Activated T-cell treated with anti-CD3 and anti-CD28 coated beads for 4 hours (primary cell): ENCODE results near the gene SLC43A2.

Source experiments
- DNase-seq: peaks from one replicate; pipeline ENCODE4 v3.0.0-alpha.2; 2020

The SLC43A2 gene

DNA sequence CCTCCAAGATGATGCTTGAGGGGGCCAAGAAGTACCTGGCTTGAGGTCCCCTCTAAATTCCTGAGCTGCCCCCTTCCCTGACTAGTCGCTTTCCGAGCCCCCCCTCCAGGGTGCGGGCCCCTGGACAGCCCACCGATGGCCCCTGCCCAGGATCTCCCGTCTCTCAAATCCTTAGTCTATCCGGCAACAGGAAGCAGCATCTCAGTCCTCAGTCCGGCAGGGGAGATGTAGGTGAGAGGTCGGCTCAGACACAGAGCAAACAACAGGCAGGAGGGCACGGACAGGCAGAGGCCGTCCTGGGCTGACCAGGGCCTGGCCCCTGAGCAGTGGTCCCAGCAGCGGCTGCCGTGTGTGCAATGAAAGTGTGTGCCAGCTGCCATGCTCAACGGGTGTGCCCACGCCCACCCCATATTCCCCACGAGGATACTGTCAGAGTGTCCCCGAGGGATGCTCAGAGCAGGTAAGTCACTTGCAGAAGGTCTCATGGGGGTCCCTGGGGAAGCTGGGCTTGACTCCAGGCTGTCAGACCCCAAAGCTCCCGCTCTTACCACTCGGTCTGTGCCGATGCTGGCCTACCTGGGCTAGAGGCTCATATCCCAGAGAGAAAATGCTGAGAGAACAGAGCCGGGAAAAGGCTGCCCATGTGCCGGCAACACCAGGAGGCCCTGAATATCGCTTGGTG lies 7.2 kb downstream of the SLC43A2 start:
- no peak for DNase-seq

GRCh38 chr17:1620486-1620885 lies 8.1 kb downstream of the SLC43A2 start:
- DNase-seq, result no peak

GRCh38 chr17:1617620-1618174 lies 10.9 kb downstream of the SLC43A2 start:
- DNase-seq, result no peak

GRCh38 chr17:1616101-1616500 lies 12.5 kb downstream of the SLC43A2 start:
- no peak for DNase-seq

DNA sequence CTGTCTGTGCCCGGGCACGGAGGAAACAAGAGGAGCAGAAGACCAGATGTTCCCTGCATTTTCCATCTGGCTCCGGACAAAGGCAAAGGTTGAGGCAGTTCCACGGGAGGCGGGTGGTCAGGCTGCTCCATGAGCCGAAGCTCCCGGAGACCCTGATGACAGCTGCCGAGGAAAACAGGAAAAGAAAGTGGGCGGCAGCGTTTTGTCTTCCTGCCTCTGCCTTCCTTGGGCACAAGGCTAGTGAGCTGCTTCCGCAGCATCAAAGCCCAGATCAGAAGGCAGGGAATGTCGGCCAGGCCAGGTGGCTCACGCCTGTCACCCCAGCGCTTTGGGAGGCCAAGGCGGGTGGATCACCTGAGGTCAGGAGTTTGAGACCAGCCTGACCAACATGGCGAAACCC lies 16.2 kb downstream of the SLC43A2 start:
- no peak for DNase-seq

DNA sequence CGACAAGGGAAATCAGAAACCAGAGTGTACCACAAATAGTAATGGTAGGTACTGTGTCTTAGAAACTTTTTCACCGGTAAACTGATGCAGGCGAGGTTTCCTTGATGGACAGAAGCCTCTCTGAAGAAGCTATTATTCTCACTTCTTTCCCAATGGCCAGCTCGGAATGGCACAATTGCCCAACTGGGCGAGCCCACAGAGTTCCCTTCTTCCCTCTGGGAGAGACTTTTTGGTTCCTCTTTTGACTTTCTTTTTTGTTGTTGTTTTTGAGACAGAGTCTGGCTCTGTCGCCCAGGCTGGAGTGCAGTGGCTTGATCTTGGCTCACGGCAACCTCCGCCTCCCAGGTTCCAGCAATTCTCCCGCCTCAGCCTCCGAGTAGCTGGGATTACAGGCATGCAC lies 16.9 kb downstream of the SLC43A2 start:
- no peak for DNase-seq

DNA sequence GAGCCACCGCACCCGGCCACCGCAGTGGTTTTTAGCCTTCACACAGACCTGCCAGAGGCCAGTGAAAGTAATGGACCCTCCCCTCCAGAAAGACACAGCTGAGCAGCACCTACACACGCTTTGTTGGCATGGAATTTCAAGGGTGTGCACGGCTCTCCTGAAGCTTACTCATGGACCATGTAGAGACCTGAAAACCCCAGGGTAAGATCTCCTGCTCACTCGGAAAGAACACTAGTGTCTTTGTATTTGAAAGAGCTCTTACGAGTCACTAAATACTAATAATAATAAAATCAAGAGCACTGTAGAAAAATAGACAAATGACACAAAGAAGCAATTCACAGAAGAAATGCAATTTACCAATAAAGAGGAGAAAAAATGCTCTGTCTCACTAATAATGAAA lies 20.0 kb downstream of the SLC43A2 start:
- DNase-seq, result no peak

DNA sequence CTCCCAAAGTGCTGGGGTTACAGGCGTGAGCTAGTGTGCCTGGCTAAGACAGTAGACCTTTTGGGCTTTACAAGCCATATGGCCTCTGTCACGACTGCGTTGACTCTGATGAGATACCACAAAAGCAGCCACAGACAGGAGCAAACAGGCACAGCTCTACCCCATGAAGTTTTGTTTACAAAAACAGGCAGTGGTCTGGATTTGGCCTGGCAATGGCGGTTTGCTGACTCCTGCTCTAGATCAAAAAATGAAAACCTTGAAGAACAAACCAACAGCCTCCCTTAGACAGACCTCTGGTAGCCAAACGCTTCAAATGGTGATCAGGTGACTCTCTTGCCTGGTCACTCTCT lies 20.7 kb downstream of the SLC43A2 start:
- DNase-seq, result no peak

- DNase-seq, result no peak
Measured at GRCh38 chr17:1606352-1606985, 22.2 kb downstream of the SLC43A2 start.

- DNase-seq, result no peak
Measured at GRCh38 chr17:1605681-1606351, 22.8 kb downstream of the SLC43A2 start.

DNA sequence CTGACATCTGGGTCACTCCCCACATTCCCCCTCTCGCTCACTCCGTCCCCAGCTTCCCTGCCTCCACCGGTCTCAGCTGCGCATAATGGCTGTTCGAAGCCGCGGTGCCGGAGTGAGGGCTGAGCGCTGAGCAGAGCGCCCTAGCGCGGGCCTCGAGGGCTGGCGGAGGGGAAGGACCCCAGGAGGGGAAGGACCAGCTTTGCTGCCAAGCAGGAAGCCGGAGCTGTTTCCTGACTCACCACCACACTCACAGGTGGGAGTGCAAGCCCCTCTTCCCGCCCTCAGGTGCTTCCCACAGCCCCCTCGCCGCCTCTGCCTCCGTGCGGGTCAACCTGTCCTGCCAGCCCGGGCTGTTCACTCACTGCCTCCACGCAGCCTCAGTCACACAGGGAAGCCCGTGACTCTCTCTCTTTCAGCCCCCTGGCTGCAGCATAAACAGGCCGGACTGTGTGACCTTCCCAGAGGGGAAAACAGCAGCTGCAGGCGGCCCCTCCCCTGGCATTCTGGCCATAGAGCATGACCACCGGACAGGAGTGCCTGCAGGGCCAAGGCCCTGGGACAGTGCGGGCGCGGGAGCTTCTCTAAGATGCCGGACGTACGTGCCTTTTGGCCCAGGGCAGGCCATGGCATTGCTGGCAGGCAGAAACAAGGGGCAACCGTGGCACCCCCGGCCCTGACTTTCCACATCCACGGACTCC lies 23.7 kb downstream of the SLC43A2 start:
- DNase-seq, result no peak

- DNase-seq, result no peak
Measured at GRCh38 chr17:1601571-1601970, 27.1 kb downstream of the SLC43A2 start.

DNA sequence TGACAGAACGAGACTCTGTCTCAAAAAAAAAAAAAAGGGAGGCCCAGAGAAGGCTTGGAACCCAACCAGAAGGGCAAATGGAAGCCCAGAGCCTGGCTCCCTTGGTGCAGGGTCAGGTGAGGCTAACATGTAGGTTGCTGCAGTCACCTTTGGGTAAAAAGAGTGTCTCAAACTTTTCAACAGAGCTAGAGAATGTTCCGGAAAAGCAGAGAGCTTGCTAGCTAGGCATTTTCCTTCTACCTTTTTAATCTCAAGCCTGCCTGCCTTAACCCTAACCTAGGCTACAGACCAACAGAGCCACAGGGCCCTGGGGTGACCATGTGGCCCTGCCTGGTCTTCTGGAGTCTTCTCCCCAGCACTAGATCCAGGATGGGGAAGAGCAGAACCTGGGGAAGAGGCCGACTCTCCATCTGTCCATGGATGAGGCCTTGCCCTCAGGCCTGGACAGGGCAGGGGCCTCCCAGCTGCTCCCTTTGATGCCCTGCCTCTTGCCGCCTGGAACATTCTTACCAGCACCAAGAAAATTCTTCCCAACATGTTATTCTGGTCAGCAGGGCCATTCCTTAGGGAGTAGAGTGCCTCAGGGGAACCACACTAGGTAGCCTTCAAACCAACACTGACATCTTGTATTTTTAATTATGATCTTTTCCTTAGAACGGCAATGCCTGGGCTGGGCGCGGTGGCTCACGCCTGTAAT lies 30.1 kb downstream of the SLC43A2 start:
- no peak for DNase-seq

DNA sequence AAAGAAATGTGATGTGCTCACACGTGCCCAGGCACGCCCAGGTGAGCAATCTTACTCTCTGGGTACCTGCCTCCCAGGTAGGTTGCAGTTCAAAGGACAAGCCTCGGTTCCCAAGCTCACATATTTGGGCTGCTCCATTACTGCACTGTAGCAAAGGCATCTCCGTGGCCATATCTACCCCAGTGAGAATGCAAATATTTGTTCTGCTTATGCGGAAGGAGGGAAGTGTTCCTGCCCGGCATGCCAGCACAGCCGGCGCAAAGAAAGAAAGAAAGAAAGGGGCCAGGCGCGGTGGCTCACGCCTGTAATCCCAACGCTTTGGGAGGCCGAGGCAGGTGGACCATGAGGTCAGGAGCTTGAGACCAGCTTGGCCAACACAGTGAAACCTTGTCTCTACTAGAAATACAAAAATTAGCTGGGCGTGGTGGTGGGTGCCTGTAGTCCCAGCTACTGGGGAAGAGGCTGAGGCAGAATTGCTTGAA lies 30.7 kb downstream of the SLC43A2 start:
- DNase-seq, result no peak

DNA sequence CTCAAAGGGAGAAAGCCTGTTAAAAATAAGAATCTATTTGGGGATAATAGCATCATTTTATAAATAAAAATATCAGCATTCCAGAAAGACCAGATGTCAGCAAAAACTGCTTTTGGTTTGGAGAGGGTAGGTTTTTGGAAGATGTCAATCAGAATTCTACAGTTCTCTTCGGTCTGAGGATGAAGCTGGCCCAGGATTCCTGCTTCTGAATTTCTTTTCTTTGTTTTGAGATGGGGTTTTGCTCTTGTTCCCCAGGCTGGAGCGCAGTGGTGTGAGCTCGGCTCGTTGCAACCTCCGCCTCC lies 35.1 kb downstream of the SLC43A2 start:
- DNase-seq, result no peak

- DNase-seq, result no peak
Measured at GRCh38 chr17:1592751-1593629, 35.6 kb downstream of the SLC43A2 start.

GRCh38 chr17:1591474-1592090 lies 37.1 kb downstream of the SLC43A2 start:
- no peak for DNase-seq

DNA sequence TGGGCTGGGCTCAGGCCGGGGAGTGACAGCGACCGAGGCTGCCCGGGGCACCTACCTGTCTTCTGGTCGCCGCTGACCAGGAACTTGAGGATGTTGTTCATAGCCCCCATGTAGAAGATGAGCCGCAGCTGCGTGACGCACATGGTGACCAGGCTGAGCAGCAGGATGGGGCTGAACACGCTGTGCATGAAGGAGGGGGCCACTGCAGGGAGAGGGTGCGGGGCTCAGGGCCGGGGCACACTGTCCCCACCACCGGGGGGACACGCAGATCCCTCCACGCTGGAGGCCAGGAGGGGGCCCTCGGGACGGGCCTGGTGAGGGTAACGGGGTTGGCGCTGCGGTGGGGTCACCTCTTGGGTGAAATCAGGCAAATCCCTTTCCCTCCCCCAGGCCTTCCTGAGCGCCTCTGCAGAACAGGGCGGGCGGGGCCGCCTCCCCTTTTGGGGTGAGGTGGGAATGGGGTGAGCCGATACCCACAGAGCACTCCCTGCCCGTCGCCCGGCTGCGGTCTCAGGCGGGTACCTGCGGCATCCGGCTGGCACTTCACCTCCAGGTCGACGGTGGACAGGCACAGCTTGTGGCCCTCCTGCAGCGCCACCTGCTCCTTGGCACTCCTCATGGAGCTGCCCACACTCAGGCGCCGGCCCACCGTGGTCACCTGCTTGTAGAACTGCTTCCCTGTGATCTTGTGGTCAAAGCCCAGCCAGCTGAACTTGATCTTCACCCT lies 37.7 kb downstream of the SLC43A2 start:
- DNase-seq, result no peak

DNA sequence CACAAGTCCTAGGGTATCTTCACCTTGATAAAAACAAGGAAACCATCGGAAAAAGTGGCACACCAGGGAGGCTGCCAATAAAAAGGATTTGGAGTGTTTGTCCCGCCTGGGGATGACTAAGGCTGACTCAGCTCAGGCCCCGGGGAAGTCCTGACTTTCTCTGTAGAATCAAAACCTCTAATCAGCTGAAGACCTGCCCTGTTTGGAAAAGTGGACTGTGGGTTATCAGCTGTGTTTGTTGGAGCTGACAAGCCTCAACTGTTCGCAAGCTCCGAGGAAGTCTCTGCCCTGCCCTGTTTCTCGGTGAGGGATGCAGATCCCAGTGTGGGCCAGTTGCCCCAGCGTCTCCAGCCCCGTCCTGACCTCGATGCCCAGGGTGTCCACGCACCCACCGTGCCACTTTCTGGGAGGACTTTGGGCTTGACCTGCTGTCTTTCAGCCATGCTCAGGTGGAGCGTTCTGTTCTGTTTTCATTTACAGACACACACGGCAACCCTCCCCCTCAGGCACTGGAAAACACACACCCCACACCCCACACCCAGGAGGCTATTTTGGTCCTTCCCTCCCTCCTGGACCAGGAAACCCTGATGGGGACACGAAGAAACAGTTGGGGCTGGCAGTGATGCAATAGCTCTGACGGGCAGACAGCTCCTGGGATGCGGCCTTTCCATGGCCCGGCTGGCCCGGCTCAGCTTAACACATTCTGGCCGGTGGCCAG lies 38.4 kb downstream of the SLC43A2 start:
- DNase-seq, result no peak
